Epithelial cell of prostate (primary cell): ENCODE measurements around the gene PRDX2.

Experiments used
- DNase-seq: peaks from one replicate; pipeline ENCODE4 v3.0.0-alpha.2; 2011; ENCODE audit warnings: low read depth, low spot score
- H3K27ac ChIP-seq: fragments of 450-650 bp; 2 replicates; pipeline ENCODE4 v1.5.1; 2017; ENCODE audit warnings: mild to moderate bottlenecking

PRDX2 gene

DNA sequence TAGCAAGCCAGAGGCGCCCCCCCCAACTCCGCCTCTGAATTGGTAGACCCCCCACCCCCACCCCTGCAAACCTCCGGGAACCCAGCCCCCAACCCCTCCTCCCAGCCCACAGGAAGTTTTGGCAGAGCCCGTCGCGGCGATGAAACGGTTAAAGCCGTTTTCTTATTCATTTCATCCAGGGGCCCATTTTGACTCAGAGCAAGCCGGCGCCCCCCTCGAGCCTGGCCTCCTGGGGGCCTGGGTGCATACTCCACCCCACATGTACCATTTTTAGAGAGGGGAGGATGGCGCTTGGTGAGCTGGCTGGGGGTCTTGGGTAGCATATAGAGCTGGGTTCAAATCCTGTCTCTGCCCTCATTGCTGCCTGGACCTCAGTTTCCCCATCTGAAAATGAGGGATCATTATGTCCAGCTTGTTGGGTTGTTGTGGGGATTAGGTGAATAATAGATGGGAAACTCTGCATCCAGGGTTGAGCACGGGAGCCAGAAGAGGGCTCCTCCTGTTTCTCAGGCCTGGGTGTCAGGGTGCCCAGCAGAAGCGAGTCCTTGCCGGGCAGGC lies 18.2 kb downstream of the PRDX2 start:
- H3K27ac ChIP-seq: peak overlapping the region; percentile 100
- DNase-seq: no peak

DNA sequence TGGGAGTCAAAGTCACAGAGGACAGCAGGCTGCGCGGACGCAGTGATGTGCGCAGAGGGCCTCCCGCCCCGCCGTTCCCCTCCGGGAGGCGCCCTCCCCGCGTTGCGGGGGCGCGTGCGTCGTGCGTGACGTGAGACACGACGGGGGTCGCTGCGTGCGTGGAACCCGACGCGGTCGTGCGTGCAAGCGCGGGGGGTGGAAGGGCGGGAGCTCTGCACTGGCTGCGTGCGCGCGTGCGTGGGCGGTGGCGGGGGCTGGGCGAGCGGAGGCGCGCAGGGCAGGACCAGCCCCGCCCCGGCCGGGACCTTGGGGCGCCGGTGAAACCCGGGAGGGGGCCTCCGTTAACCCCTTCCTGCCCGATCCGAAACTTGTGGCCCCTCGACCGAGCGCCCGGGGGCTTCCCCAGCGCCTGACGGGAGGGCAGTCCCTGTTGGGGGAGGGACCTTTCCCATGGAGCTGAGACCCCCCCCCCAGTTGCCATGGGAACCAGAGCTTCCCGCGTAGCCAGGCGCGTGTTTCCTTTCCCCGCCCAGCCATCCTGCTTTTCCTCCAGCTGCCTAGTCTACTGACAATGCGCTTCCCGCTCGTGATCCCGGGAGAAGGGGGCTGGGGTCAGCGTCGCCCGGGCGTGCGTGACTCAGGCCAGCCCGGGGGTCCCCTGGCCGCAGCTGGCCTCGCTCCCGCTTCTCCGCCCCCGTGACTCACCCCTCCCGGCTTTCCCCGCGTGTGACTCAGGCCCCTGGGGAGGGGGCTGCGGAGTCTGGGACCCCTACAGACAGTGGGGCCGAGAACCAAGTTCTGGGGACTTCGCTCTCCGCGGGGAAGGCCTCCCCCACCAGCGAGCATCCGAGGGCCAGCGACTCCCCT lies 18.9 kb downstream of the PRDX2 start:
- no peak for DNase-seq
- H3K27ac ChIP-seq: peak overlapping the region; percentile 100

DNA sequence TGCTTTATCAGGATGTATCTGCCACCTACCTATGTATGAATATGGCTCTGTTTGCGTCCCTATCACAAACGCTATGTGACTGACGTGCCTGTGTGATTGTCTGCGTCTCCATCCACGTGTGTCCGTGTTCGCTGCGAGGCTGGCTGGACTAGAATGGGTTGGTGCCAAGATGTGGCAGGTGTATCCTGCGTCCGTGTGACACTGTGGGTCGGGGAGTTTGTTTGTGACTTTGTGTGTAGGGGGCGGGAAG lies 19.5 kb downstream of the PRDX2 start:
- DNase-seq: no peak
- H3K27ac ChIP-seq: peak overlapping the region; percentile 100

DNA sequence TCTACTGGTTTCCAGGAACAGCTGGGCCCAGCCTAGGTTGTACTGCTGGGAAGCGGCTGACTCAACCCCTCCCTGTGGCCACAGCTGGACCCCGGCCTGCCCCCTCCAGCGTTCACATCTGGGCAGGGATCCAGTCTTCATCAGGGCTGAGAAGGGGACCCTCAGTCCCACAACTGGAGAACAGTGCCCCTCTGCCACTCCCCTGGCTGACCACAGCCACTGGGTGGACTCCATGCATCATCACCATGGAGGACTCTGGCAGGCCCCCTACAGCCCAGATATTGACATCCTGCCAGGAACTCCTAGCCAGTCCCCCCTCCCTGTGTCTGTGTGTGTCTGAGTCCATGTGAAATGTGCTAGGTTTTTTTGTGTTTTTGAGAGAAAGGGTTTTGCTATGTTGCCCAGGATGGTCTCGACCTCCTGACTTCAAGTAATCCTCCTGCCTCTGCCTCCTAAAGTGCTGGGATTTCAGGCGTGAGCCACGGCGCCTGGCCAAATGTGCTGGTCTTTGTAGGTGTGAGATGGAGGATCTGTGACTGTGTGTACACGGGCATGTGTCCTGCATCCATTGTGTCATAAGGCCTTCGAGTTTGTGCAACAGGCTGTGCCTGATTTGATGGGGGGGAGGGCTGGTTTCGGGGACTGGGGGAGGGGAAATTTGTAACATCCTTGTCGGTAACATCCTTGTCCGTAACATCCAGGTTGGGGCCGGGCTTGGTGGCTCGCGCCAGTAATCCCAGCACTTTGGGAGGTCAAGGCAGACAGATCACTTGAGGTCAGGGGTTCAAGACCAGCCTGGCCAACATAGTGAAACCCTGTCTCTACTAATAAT lies 22.2 kb downstream of the PRDX2 start:
- DNase-seq: no peak
- H3K27ac ChIP-seq: peak overlapping the region; percentile 92

DNA sequence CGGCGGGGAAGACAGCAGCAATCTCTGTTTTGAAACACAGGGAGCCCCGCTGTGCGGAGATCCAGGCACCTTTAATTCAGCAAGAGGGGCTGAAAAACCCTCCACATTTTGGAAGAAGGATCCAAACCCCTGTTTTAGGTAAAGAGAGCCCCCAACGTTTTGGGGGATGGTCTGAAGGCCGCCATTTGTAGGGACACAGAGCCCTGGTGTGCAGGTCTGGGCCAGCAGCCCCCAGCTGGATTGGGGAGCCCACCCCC lies 22.8 kb downstream of the PRDX2 start:
- DNase-seq: no peak
- peak overlapping the region; percentile 92 for H3K27ac ChIP-seq

DNA sequence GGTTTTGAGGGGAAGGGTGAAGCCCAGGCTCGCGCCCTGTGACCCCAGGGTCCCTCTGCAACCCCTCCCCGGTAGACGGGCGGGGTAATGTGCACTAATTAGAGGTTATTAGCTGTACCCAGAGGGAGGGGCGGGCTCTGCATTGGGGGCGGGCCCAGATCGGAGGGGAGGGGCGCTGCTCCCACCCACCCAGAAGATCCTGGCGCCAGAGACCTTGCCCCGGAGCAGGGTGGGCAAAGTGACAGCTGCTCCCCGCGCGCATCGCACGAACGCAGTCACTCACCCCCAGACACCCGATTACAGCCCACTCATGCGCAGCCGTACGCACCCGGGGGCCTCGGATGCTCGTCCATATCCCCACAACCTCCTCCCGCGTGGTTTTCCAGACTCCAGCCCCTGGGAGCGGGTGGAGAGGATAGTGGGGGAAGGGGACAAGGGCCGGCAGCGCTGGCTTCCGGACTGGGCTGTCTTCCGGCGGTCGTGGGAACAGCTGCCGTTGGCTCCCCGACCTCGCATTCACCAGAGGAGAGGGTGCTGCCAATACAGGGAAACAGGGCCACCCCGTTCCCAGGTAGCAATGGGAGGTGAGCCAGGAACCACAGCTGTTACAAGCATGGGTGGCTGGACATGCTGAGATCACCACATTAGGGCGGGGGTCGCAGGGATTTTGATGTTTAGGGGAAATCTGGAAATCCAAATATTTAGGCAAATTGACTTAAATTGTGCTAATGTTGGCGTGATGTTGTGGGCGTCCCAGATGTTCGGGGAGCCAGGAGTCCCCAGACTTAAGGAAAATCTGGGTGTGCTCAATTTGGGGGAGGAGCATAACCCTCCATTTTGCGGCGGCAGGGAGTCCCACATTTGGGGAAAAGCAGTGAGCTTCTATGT lies 23.3 kb downstream of the PRDX2 start:
- no peak for DNase-seq
- peak overlapping the region; percentile 92 for H3K27ac ChIP-seq

DNA sequence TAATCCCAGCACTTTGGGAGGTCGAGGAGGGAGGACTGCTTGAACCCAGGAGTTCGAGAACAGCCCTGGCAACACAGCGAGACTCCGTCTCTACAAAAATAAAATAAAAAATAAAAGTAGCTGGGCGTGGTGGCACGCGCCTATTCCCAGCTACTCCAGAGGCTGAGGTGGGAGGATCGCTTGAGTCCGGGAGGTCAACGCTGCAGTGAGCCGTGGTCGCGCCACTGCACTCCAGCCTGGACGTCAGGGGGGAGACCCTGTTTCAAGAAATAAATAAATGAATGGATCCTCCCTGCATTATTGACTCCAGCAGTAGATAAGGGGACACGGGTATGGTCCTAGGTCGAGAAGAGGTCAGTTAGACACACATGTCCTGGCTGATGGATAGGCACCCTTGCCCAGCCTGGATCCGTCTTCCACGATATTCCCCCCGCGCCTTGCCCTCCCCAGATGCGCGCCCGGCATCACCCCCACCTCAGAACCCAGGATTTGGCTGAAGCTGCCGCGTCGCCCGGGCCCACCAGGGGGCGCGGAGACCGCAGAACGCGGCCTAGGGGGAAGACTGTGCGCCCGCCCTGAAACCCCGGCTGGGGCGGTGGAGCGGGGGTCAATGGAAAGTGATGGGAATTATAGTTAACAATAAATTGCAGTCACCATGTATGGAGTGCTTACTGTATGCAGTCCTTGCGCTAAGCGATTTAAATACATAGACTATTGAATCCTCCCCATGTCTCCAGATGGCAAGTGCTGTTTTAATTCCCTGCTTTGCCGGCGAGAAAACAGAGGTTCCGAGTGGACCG lies 24.2 kb downstream of the PRDX2 start:
- DNase-seq: no peak
- H3K27ac ChIP-seq: peak overlapping the region; percentile 92

DNA sequence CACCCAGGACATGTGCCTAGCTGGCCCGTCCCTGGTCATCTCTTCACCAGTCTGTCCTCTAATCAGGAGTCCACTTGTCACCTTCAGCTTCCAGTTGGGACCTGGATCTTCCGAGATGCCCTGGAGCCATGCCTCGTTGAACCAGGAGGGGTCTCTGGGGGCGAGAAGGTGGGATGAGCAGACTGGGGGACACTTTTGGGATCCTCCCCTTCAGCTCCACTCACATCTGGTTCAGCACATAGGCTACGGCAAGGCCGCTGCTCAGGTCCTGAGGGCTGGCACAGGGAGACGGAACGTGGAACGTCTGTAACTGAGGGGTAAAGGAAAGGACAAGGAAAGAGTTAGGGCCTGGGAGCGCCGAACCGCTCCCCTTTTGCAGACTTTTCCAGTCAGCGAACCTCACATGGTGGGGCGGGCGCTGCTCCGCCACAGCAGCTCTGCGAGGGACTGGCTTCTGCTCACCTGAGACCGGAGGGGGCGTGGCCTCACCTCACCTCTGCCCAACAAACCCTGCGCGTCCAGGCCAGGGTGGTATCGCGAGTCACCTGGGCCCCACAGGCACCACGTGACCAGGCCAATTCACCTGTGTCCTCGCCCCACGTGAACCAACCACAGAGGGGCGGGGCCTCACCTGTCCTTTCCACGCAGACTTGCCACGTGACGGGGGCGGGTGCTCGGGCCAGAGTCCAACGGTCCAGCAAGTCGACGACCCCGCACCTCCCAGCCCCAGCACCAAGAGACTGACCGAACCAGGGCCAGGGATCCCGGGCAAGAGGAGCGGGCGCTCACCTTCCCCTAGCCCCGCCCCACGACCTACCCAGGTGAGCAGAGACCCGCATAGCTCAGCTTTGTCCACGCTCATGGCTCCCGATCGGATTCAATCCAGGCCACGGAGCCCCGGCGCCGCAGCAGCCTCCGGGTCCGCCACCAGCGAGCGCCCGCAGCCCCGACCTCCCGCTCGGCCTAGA lies 26.7 kb downstream of the PRDX2 start, which contains the start of gene HOOK2:
HOOK2 (minus strand) TSS at position 965 of the 968 bp plus-strand sequence; CDS start at position 862, 103 bp downstream.
- DNase-seq: peak; percentile 89
- peak within 1 kb of the TSS; percentile 89 for H3K27ac ChIP-seq

DNA sequence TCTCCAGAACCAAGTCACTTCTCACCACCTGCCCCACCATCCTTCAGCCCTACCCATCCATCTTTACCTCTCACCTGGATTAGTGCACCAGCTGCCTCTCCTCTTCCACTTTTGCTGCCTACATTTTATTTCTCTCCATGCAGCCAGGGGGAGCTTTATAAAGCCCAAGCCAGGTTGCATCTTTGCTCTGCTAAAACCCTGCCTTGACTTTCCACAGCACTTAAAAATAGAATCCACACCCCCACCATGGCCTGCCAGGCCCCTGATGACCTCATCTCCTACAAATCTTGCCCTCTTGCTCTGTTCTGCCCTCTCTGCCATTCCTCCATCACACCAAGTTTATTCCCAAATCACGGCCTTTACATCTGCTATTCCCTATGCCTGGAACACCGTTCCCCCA lies 28.0 kb downstream of the PRDX2 start:
- no peak for DNase-seq
- no peak overlapping the region for H3K27ac ChIP-seq

DNA sequence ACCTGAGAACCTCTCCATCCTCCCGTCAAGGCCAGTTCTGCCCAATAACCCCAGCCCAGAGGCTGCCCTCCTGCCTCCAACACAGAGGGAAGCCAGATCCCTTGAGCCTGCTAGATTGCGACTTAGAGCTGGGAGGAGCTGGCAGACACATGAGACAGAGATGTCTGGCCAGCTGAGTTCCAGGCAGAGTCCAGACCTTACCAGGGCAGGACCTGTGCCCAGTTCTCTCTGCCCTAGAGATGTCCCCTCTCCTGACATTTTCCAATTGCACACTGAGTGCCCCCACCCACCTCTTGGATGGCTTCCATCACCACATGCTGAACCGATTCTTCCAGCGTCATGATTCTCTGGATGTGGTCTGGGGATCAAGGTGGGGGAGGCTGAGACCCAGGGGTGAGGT lies 29.3 kb downstream of the PRDX2 start:
- DNase-seq: no peak
- H3K27ac ChIP-seq: no peak overlapping the region

DNA sequence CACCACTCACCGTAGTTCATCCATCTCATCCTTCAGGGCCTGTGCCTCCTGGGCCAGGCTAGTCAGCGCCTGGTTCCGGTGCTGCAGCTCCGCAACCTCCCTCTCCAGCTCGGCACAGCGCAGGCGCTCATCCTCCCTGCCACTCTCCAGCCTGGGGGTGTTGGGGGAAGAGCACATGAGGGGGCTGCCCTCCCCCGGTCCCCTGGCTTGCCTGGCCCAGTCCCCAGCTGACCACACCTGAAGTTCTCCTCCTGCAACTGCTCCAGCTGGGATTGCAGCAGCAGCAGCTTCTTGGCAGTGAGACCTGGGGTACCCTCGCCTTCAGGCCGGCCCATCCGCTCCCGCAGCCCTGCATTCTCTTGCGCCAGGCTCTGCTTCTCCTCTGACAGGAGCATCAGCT lies 30.7 kb downstream of the PRDX2 start:
- DNase-seq: no peak
- no peak overlapping the region for H3K27ac ChIP-seq

DNA sequence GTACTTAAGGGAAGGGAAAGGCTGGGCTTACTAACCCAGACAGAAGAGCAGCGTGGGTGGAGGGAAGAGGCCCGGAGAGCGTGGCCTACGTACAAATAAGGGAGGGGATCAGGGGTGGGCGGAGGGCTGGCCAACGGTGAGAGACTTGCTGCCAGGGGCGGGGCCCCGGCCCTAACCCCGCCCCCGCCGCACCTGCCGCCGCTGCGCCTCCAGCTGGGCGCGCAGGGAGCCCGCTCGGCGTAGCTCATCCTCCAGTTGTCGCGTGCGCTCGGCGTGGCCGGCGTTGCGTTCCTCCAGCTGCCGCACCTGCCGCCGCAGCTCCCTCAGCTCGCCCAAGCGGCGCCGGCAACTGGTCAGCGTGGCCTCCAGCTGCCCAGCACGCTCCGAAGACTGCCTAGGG lies 31.9 kb downstream of the PRDX2 start:
- no peak for DNase-seq
- H3K27ac ChIP-seq: no peak overlapping the region

DNA sequence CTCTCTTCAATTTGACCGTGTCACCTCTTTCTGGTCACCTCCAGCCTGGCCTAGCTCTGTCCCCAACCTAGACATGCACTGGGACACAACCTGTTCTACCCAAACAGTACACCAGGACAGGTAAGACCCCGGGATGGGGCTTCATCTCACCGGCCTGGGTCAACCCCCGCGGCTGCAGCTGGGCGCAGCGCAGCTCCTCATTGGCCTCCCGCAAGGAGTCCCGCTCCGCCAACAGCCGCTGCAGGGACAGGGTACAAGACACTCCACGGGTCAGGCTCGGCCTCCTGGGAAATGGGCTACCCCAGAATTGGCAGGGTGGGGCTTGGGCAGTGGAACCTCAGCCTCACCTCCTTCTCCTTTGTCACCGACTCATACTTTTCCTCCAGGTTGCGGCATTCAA lies 33.9 kb downstream of the PRDX2 start:
- no peak for DNase-seq
- no peak overlapping the region for H3K27ac ChIP-seq

DNA sequence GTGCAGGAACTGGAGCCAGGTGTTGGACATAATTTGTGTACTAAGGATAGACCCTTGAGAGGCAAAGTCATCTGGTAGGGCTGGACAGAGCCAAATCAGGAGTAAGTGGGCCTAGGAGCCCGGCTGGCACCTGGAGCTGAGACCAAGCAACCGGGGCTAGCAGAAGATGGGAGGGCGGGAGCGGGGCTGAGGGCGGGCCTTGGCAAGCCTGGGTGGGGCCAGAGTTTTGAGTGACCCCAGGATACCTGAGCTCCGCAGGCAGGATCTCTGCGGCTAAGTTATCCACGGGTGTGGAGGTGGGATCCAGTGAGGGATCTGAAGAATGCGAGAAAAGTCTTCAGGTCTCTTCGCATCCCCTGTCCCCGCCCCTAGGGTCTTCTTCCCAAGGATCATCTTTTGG lies 34.5 kb downstream of the PRDX2 start:
- H3K27ac ChIP-seq: no peak overlapping the region
- no peak for DNase-seq

DNA sequence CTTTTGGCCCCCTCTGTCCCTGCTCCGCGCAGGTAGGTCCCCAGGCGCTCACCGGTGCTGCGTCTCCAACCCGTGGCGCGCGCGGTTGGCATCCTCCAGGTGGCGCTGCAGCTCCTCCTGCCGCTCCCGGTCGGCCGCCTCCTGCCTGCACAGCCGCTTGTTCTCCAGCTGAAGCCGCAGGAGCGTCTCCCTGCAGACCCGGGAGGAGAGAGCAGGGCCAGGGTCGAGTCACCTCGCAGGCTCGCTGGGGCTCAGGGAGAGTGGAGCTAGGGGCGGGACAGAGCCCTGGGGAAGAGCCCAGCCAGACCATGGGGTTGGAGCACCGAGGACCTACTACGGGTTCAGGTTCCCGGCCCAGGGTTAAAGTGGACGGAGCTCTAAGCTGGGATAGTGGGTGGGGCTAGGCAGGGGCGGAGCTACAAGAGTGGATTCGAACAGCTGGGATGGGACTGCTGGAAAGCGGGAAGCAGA lies 35.5 kb downstream of the PRDX2 start:
- no peak for DNase-seq
- H3K27ac ChIP-seq: no peak overlapping the region

DNA sequence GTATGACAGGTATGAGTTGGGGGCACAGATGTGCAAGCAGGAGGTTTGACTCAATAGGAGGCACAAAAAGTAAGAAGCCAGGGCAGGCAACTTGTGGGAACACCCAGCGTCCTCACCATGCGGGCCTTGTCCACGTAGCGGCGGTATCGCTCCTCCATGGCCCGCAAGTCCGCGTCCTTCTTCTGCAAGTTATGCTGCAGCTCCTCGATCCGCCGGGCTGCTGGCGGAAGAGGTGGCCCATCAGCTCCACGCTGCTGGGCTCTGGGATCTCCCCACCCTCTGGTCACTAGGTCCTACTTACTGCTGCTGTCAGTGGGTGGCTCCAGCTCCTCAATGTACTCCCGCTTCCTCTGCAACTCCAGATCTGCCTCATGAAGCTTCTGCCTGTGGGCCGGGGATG lies 36.9 kb downstream of the PRDX2 start:
- no peak overlapping the region for H3K27ac ChIP-seq
- DNase-seq: no peak

DNA sequence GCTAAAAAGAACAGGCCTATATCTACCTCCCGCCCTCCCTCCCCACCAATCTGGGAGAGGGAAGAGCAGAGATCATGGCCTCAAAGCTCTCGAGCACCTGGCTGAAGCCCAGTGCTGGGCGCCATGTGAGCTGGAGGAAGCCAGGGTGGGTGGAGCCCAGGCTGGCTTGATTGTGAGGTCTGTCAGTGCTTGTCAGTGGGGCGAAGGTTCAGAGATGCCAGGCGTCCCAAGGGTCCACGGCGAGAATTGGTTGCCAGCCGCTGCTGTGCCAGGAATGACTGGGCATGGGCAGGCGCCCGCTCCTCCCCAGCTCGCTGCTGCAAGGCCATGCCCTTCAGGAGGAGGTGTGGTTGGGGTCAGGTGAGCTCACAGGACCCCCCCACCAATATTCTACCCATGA lies 38.5 kb downstream of the PRDX2 start:
- DNase-seq: no peak

DNA sequence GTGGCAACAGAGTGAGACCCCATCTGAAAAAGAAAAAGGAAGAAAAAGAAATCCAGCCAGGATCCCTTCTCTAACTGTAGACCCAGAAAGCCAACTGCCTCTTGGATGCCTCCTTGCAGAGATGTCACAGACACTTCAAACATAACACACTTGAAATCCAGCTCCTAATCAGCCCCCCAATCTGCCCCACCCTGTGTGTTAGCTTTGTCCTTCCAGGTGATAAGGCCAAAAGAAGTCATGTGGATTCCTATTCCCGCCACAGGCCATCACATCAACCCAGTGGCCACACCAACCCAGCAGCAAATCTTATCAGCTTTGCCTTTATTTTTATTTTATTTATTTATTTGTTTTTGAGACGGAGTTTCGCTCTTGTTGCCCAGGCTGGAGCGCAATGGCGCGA lies 41.9 kb downstream of the PRDX2 start:
- H3K27ac ChIP-seq: no peak overlapping the region
- DNase-seq: no peak

More for the DNA sequence above, 38.5 kb downstream of the PRDX2 start:
- H3K27ac ChIP-seq: no peak overlapping the region
